ENCODE data around the gene ASTL.

DNA sequence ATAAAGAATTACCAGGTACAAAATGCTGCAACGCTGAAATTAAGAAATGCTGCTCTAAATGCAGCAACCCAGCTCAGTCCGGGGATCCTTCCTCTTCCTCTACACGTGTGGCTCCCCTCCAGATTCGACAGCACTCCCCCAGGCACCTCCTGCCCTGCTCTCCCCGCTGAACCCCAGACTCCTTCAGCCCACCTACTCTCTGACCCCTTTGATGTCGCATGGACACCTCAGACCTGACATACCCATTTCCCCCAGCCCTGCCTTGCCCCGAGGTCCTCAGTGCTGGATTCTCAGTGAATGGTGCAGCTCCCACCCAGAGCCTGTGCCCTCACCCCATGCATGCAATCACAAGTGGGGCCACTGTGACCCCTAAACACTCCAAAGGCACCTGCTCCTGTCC lies 17.3 kb downstream of the ASTL start:
- TF ChIP-seq EZH2 (conservative IDR thresholded peaks at IDR 0.05; ENCODE audit: low read depth, low read length) (no peak), YY1 (IDR thresholded peaks at IDR 0.05; ENCODE audit: insufficient read depth, insufficient replicate concordance, low read depth, low read length) (no peak), ZNF124 (CRISPR knock-in tag; IDR thresholded peaks at IDR 0.05) (no peak), MZF1 (CRISPR knock-in tag; IDR thresholded peaks at IDR 0.05; ENCODE audit: borderline replicate concordance) (no peak), ZNF7 (CRISPR knock-in tag; IDR thresholded peaks at IDR 0.05) (no peak), ADNP (CRISPR knock-in tag; IDR thresholded peaks at IDR 0.05) (no peak), NFE2L2 (IDR thresholded peaks at IDR 0.05; ENCODE audit: low read length) (no peak), SMAD1 (CRISPR knock-in tag; IDR thresholded peaks at IDR 0.05; ENCODE audit: borderline replicate concordance, low read depth) (no peak)
- TF ChIP-seq, protein P1, sequence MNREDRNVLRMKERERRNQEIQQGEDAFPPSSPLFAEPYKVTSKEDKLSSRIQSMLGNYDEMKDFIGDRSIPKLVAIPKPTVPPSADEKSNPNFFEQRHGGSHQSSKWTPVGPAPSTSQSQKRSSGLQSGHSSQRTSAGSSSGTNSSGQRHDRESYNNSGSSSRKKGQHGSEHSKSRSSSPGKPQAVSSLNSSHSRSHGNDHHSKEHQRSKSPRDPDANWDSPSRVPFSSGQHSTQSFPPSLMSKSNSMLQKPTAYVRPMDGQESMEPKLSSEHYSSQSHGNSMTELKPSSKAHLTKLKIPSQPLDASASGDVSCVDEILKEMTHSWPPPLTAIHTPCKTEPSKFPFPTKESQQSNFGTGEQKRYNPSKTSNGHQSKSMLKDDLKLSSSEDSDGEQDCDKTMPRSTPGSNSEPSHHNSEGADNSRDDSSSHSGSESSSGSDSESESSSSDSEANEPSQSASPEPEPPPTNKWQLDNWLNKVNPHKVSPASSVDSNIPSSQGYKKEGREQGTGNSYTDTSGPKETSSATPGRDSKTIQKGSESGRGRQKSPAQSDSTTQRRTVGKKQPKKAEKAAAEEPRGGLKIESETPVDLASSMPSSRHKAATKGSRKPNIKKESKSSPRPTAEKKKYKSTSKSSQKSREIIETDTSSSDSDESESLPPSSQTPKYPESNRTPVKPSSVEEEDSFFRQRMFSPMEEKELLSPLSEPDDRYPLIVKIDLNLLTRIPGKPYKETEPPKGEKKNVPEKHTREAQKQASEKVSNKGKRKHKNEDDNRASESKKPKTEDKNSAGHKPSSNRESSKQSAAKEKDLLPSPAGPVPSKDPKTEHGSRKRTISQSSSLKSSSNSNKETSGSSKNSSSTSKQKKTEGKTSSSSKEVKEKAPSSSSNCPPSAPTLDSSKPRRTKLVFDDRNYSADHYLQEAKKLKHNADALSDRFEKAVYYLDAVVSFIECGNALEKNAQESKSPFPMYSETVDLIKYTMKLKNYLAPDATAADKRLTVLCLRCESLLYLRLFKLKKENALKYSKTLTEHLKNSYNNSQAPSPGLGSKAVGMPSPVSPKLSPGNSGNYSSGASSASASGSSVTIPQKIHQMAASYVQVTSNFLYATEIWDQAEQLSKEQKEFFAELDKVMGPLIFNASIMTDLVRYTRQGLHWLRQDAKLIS (CRISPR knock-in tag; IDR thresholded peaks at IDR 0.05) = no peak
- TF ChIP-seq, protein P2, sequence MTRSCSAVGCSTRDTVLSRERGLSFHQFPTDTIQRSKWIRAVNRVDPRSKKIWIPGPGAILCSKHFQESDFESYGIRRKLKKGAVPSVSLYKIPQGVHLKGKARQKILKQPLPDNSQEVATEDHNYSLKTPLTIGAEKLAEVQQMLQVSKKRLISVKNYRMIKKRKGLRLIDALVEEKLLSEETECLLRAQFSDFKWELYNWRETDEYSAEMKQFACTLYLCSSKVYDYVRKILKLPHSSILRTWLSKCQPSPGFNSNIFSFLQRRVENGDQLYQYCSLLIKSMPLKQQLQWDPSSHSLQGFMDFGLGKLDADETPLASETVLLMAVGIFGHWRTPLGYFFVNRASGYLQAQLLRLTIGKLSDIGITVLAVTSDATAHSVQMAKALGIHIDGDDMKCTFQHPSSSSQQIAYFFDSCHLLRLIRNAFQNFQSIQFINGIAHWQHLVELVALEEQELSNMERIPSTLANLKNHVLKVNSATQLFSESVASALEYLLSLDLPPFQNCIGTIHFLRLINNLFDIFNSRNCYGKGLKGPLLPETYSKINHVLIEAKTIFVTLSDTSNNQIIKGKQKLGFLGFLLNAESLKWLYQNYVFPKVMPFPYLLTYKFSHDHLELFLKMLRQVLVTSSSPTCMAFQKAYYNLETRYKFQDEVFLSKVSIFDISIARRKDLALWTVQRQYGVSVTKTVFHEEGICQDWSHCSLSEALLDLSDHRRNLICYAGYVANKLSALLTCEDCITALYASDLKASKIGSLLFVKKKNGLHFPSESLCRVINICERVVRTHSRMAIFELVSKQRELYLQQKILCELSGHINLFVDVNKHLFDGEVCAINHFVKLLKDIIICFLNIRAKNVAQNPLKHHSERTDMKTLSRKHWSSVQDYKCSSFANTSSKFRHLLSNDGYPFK (CRISPR knock-in tag; IDR thresholded peaks at IDR 0.05; ENCODE audit: borderline replicate concordance) = no peak
- TF ChIP-seq, protein P3, sequence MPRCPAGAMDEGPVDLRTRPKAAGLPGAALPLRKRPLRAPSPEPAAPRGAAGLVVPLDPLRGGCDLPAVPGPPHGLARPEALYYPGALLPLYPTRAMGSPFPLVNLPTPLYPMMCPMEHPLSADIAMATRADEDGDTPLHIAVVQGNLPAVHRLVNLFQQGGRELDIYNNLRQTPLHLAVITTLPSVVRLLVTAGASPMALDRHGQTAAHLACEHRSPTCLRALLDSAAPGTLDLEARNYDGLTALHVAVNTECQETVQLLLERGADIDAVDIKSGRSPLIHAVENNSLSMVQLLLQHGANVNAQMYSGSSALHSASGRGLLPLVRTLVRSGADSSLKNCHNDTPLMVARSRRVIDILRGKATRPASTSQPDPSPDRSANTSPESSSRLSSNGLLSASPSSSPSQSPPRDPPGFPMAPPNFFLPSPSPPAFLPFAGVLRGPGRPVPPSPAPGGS (CRISPR knock-in tag; IDR thresholded peaks at IDR 0.05) = no peak
